A549 treated with ZK216348 at 1 μM for 4 hours (cell line): ENCODE measurements around the gene ERCC2. TPM values are rescaled to one million over a fixed set of nuclear protein-coding genes. Genes with fewer than 3 reads are reported as not detected.

ENCODE experiments used
- total RNA-seq: library from RNA; stranded (reverse); fragments of 200-300 nt; extraction: Qiagen RNA extraction; gene quantifications from 5 replicates; pipeline ENCODE4 v1.2.3, GENCODE V29; 2022; ENCODE audit warnings: low read depth

ERCC2 gene
- total RNA-seq: 8.5 to 14.6 TPM (median 12.9 TPM) in 5 replicates

GRCh38 chr19:45370410-45371204, at the start of gene ERCC2:
ERCC2 (minus strand) TSS chr19:45370573; CDS start chr19:45370540, 33 bp downstream.

DNA sequence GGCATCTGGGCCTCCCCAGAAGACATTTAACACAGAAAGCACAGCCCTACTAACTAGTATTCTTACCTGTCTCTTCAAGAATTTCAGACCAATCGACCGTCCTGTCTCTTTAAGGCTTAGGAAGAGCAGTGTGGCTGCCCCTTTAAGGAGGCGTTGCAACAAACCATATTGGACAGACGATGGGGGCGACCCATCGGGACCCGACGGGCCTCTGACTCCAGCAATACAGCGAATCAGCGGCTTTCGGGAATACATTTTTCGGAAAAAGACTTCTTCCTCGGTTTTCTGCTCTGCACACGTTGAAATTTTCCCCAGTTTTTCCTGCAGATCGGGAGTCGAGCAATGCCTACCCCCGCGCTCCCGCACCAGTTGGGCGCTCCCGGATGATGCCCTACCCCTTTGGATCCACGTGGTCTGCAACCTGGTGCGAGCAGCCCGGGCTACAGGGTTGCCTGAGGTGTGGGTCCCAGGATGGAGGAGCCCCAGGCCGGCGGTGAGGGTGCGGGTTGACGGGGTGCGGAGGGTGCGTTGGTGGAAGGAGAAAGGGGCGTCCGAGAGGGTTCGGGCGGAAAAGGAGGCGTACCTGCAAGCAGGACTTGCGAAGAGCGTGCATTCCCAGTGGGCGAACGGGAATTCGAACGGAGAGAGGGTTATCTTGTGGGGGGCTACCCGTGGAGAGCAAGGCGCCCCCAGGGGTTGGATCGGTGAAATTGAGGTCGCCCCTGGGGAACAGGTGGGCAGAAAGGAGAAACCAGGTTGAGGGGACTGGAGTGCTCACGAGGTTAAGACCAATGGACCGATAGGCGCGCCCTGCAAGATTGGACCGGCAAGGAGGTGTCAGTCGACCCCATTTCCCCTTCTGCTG, 36.1 kb upstream of the ERCC2 start, which contains the start of gene POLR1G:
Gene POLR1G, plus strand, starts transcription at position 419 of the 865 bp plus-strand sequence. Its CDS starts 53 bp downstream, at position 472.

DNA sequence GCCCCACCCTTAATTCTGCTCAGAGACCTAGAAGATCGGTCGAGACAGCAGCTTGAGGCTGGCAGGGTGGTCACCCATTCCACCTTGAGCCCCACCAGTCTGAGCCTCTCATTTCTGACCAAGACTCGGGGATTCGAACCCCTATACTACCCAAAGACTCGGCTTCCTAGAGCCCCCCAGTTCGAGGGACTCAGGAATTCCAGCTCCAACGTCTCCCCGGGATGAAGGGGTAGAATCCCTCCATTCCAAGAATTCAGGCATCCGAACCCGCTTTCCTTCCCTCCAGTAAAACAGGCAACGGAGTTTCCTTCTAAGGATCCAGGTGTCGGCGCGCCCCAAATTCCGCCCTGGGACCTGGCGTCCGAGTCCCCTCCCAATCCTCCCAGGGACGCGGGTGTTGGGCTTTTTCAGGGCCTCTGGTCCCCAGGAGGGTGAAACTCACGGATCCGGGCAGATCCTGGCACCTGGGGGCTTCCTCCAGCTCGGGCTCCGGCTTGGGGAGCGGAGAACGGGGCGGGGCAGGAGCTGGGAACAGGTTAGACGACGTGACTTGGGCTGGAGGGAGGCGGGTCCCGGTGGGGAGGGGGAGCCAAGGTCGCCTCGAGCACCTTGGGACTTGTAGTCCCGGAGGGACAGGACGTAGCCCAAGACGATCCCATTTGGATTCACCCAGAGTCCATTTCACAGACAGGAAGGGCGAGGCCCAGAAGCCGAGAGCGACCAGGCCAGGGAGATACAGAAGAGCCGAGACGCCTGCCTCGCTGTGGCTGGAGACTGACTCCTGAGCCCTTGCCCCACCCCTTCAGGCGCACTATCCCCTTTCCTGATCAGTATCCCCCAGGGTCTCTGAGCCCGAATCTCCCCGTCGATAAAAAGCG, 34.4 kb upstream of the ERCC2 start, which contains the start of gene PPP1R13L:
Gene PPP1R13L, minus strand, starts transcription at position 513 of the 878 bp plus-strand sequence. CDS start 6,751 bp downstream, outside the sequence.

GRCh38 chr19:45340232-45340898, 30.0 kb downstream of the ERCC2 start, which contains the start of gene KLC3:
KLC3 (plus strand) TSS chr19:45340750; CDS start chr19:45345542, 4,792 bp downstream.

DNA sequence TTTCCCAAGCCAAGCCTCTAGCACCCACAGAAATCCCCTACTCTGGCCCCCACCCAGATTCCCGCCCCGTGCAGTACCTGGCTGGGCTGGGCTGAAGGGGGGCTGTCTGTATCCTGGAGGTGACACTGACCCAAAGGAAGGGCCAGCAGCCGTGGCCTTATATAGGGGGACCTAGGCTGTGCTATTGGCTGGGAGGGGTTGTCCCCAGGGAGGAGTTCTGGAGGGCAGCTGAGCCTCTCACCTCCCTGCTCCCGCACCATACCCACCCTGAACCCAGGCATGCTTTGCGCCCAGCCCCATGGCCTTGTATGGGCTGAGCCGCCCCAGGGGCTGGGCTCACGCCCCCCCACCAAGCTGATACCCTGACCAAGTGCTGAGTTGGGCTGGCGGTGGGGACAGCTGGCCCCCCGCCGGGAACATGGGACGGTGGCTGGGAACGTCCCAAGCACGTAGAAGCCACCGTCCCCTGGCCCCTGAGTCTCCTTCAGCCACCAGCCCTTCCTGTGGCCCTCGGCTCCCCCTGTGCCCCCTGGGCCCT, 47.6 kb downstream of the ERCC2 start, which contains the start of gene CKM:
Gene CKM, minus strand, starts transcription at position 132 of the 538 bp plus-strand sequence. CDS start 3,162 bp downstream, outside the sequence.

Other genes starting within 250 kb of the ERCC2 start
- 0.08 to 0.34 TPM (median 0.32 TPM) in 5 replicates for gene NKPD1, start 209.6 kb downstream of the ERCC2 start, total RNA-seq
- gene TRAPPC6A, start 192.3 kb downstream of the ERCC2 start, total RNA-seq: 29.2 to 47.2 TPM (median 38.5 TPM) in 5 replicates
- 13.7 to 22.6 TPM (median 17.2 TPM) in 5 replicates for gene BLOC1S3, start 191.8 kb downstream of the ERCC2 start, total RNA-seq
- gene EXOC3L2, start 125.2 kb downstream of the ERCC2 start, total RNA-seq: 1.0 to 2.0 TPM (median 2.0 TPM) in 5 replicates
- 5.5 to 8.6 TPM (median 7.4 TPM) in 5 replicates for gene MARK4, start 119.3 kb downstream of the ERCC2 start, total RNA-seq
- 0.08 TPM in 1 of 5 replicates, not detected in the others for gene CKM, start 47.7 kb downstream of the ERCC2 start, total RNA-seq
- 0.40 to 1.2 TPM (median 0.79 TPM) in 5 replicates for gene KLC3, start 29.8 kb downstream of the ERCC2 start, total RNA-seq
- 28.2 to 49.5 TPM (median 33.1 TPM) in 5 replicates for gene PPP1R13L, start 34.5 kb upstream of the ERCC2 start, total RNA-seq
- gene POLR1G, start 36.1 kb upstream of the ERCC2 start, total RNA-seq: 36.5 to 57.4 TPM (median 49.7 TPM) in 5 replicates
- 133 to 168 TPM (median 162 TPM) in 5 replicates for gene ERCC1, start 53.3 kb upstream of the ERCC2 start, total RNA-seq
- gene FOSB, start 97.4 kb upstream of the ERCC2 start, total RNA-seq: 13.5 to 20.1 TPM (median 14.6 TPM) in 5 replicates
- 10.6 to 14.5 TPM (median 11.4 TPM) in 5 replicates for gene RTN2, start 126.5 kb upstream of the ERCC2 start, total RNA-seq
- 5.5 to 7.8 TPM (median 7.1 TPM) in 5 replicates for gene PPM1N, start 127.9 kb upstream of the ERCC2 start, total RNA-seq
- 153 to 206 TPM (median 182 TPM) in 5 replicates for gene VASP, start 136.9 kb upstream of the ERCC2 start, total RNA-seq
- gene OPA3, start 214.2 kb upstream of the ERCC2 start, total RNA-seq: 11.4 to 19.8 TPM (median 17.0 TPM) in 5 replicates
- gene GPR4, start 231.6 kb upstream of the ERCC2 start, total RNA-seq: 0.21 to 0.69 TPM (median 0.30 TPM) in 5 replicates